ENCODE data around the gene UTF1.

Gene UTF1

DNA sequence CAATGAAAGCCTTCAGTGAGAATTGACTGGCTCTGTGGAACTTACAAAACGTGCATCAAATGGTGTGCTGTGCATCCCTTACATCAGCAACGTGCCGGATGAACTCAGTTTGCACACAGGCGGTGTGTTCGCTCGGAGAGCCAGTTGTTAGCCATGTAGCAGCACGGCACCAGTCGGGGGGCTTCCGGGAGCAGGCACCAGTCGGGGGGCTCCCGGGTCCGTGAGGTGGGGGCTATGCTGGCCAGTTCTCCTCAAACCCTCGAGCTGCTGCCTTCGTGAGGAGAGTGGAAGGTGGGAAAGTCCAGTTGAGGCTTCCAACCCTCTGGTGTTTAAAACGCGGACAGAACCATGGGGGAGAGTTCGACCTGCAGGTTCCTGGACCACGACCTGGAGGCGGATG, 34.9 kb upstream of the UTF1 start:
- in situ Hi-C loops (cut with HindIII; ENCODE audit: low pct_ligation_motif_present, low pct_unique_long_range_greater_than_20kb, low sequenced_read_pairs) = no loop called here
- no peak for DNase-seq

DNA sequence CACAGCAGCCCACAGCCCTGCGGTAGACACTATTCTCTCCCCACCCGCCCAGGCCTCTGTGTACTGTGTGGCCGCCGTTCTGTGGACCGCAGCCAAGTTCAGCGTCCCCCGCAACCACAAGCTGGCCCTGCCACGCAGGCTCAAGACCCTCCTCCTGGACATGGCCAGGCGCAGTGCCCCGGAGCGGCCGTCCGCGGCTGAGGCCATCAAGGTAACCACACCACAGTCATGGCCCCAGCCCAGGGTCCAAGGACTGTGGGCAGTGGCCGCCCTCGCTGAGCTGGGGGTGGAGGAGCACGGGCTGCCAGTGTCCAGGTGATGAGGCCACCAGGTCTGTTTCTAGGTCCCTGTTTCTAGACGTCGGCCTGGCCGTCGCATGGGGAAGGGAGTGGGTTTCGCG, 34.4 kb upstream of the UTF1 start:
- in situ Hi-C loops (cut with HindIII; ENCODE audit: low pct_ligation_motif_present, low pct_unique_long_range_greater_than_20kb, low sequenced_read_pairs) = no loop called here
- DNase-seq = no peak

DNA sequence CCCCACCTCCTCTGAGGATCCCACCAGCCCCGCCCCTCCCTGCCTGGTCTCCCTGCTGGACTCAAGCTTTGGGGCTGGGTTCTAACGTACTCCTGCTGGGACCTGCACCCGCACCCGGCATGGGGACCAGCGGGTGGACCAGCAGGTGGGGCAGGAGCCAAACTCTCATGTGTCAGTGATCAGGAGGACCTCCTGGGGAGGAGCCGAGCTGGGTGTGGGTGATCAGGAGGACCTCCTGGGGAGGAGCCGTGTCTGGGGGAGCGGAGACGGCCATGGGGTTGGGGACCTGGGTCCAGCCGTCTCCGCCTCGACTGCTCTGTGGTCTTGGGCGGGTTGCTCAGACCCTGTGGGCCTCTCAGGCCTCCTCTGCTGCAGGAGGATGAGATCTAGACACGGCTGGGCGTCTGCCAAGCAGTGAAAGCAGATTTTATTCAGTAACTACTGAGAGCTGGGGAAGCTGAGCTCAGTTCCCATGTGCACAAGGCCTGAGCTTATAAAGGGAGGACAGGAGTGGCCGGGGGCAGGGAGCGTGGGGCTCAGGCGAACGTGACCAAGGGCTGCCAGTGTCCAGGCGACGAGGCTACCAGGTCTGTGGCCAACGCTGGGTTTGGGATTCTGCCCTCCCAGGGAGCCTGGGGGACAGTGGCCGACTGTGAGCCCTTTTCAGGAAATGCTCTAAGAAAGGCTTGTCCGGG, 33.6 kb upstream of the UTF1 start:
- in situ Hi-C loops (cut with HindIII; ENCODE audit: low pct_ligation_motif_present, low pct_unique_long_range_greater_than_20kb, low sequenced_read_pairs) = no loop called here
- no peak for DNase-seq

DNA sequence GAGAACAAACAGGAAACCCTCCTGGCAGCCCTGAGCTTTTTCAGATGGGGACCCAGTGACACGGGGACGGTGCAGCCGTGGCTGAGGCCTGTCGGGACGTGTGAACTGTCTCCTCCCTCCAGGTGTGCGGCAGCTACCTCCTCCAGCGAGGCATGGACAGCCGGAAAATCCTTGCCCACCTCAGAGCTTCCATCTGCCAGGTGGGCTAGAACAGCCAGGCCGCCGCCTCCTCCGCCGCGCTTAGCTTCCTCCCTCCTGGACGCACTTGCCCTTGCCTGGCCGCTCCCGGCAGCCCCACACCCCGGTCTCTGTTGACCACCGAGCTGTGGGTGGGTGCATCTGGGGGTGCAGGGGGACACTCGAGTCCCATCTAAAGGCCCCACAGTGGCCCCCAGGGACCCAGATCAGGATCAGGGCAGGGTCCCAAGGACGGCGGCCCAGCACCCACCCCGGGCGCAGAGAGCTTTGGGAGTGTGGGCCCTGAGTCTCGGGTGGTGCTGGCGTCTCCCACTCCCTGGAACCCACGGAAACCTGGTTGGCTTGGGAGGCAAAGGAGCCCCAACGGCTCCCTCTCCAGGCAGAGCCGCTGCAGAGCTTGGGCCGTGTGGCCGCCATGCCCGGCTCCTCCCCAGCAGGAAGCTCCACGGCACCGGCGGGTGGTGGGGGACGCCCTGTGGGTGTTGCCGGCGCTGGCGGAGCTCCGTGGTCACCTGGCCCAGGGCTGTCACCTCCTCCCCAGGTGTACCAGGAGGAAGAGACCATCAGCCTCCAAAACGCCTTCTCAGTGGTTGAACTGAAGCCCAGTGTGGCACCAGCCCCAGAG, 32.9 kb upstream of the UTF1 start:
- in situ Hi-C loops (cut with HindIII; ENCODE audit: low pct_ligation_motif_present, low pct_unique_long_range_greater_than_20kb, low sequenced_read_pairs) = no loop called here
- no peak for DNase-seq

DNA sequence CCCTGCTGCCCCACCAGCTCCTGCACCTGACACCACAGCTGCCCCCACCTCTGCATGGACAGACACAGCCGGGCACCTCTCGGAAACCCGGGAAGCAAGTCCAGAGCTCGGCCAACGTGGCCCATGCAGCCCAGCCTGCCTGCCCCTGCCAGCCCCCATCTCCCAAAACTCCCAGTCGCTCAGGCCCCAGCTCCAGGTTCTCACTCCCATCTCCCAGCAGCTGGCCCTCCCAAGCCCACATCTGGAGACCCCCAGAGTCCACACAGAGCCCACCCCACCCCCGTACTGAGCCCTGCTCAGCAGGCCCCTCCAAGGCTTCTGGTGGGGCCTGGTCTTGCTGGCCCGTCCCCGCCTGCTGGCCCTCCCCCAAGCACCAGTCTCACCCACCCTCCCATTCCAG, 32.2 kb upstream of the UTF1 start:
- no peak for DNase-seq
- in situ Hi-C loops (cut with HindIII; ENCODE audit: low pct_ligation_motif_present, low pct_unique_long_range_greater_than_20kb, low sequenced_read_pairs) = no loop called here

DNA sequence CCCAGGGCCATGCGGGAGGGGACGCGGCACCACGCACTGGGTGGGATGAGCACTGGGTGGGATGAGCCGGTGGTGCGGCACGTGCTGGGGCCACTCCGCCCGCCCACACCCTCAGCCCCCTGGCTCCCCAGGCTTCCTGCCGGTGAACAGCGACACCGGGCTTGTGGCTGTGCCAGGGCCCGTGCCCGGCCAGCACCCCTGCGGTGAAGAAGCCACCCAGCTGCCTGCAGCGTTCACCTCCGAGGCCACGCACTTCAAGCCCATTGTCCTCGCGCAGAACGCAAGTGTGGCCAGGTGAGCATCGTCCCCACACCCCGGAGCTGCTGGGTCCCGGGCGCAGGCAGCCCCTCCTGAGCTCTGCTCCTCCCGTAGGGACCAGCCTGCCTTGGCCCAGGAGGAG, 31.8 kb upstream of the UTF1 start:
- DNase-seq = no peak
- in situ Hi-C loops (cut with HindIII; ENCODE audit: low pct_ligation_motif_present, low pct_unique_long_range_greater_than_20kb, low sequenced_read_pairs) = no loop called here

DNA sequence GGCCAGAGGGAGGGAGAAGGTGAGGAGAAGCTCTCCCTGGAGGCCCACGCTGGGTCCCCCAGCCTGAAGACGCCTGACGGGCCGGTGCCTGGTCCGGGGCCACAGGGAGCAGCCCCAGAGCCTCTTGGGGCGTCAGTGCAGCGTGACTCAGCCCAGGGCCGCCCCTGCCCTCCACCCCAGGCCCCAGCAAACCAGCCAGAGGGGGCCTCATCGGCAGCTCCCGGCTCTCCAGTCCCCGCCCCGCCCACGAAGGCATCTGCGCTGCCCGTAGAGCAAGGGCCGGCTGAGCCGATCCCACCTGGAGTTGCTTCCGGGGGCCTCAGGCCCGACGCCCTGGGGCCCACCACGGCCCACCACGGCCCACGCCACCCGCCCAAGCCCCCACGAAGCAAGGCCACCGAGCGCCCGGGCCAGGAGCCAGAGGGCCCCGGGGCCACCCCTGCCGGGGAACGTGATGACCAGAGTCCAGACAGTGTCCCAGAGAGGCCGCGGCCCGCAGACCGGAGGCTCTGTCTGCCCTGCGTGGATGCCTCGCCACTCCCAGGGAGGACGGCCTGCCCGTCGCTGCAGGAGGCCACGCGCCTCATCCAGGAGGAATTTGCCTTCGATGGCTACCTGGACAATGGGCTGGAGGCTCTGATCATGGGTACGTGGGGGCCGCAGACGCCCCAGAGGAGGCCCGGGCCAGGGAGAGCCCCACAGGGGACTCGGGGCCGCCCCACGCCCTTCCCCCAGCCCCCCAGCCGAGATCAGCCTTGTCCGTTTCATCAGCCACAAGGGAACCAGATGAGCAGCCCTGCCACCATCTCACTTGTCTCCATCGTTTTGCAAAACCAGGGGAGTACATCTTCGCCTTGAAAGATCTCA, 31.2 kb upstream of the UTF1 start:
- in situ Hi-C loops (cut with HindIII; ENCODE audit: low pct_ligation_motif_present, low pct_unique_long_range_greater_than_20kb, low sequenced_read_pairs) = no loop called here
- DNase-seq = no peak

DNA sequence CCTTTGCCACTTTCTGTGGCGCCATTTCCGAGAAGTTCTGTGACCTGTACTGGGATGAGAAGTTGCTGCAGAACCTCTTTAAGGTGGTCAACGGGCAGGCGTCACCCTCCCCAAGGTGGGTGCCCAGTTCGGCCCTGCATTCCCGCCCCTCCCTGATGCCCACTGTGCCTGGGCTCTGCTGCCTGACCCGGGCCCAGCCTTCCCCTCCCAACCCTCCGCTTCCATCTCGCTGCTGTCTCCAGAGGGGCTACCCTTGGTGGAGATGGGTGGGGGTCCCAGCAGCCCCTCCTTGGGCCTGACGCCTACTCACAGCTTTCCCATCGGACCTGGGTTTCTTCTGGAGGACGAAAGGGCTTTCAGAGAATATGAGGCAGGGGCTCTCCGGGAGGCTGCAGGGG, 30.5 kb upstream of the UTF1 start:
- no peak for DNase-seq
- in situ Hi-C loops (cut with HindIII; ENCODE audit: low pct_ligation_motif_present, low pct_unique_long_range_greater_than_20kb, low sequenced_read_pairs) = no loop called here

DNA sequence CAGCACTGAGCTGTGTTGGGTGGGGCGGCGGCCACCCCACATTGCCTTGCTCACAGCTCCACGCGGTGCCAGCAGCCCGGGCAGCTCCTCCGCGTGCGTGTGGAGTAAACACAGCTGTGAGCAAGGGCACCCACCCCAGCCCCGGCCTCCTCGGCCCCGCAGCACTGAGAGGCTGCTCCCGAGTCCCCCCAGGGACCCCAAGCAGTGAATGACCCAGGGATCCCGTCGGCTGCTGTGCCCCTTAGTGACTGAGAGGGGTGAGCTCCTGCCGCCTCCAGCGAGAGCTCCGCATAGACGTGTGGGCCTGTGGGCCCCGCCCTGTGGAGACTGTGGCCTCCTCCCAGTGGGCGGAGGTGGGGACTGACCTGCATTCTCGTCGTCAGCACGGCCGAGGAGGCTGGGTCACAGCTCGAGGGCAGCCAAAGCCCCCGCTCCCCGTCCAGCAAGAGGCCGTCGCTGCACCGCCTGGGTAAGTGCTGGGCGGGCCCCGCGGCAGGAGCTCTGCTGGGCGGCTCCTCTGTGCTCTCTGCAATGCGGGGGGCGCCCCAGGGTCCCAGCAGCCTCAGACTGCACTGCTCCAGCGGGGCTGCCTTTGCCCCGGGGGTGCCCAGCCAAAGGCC, 29.9 kb upstream of the UTF1 start:
- in situ Hi-C loops (cut with HindIII; ENCODE audit: low pct_ligation_motif_present, low pct_unique_long_range_greater_than_20kb, low sequenced_read_pairs) = no loop called here
- DNase-seq = no peak

DNA sequence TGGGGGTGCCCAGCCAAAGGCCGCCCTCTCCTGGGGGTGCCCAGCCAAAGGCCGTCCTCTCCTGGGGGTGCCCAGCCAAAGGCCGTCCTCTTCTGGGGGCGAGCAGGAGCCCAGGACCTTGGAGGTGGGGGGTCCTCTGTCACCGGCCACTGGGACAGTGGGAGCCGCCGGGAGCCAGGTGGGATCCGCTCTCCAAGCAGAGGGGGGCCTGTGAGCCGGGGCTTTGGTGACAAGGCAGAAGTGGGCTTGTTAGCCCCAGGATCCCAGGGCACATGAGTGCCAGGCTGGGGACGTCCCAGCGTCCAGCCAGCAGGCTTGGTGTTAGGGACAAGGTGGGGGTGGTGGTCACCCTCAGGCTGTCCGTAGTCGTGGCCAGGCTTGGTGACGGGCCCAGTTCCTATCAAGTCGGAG, 29.4 kb upstream of the UTF1 start:
- no peak for DNase-seq
- in situ Hi-C loops (cut with HindIII; ENCODE audit: low pct_ligation_motif_present, low pct_unique_long_range_greater_than_20kb, low sequenced_read_pairs) = no loop called here

DNA sequence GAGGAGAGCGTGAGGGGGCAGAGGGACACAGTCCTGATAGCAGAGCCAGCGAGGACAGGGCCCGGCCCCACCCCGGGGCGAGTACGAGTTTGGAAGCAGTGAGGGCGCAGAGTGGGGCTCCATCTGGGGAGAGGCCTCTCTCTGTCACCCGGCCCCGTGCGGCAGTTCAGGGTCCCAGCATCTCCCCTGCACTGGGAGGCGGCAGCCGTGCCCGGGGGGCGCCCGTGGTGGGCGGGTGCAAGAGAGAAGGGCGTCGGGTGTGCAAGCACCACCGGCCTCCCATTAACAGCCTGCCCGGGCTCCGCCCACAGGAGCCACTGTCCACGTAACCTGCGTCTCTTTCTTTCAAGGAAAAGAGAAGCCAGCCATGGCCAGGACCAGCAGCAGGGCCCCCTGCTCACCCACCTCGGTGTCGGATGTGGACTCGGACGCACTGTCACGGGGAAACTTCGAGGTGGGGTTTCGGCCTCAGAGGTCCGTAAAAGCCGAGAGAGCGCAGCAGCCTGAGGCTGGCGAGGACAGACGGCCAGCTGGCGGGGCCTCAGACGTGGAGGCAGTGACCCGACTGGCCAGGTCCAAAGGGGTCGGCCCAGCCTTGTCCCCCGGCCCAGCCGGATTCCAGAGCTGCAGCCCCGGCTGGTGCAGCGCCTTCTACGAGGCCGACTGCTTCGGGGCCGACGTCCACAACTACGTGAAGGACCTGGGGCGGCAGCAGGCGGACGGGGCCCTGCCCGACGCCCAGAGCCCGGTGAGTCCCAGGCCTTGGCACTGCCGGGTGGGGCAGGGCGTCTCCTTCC, 28.7 kb upstream of the UTF1 start:
- no peak for DNase-seq
- in situ Hi-C loops (cut with HindIII; ENCODE audit: low pct_ligation_motif_present, low pct_unique_long_range_greater_than_20kb, low sequenced_read_pairs) = no loop called here

GRCh38 chr10:133201948-133202725, 27.9 kb upstream of the UTF1 start:
- DNase-seq = no peak

DNA sequence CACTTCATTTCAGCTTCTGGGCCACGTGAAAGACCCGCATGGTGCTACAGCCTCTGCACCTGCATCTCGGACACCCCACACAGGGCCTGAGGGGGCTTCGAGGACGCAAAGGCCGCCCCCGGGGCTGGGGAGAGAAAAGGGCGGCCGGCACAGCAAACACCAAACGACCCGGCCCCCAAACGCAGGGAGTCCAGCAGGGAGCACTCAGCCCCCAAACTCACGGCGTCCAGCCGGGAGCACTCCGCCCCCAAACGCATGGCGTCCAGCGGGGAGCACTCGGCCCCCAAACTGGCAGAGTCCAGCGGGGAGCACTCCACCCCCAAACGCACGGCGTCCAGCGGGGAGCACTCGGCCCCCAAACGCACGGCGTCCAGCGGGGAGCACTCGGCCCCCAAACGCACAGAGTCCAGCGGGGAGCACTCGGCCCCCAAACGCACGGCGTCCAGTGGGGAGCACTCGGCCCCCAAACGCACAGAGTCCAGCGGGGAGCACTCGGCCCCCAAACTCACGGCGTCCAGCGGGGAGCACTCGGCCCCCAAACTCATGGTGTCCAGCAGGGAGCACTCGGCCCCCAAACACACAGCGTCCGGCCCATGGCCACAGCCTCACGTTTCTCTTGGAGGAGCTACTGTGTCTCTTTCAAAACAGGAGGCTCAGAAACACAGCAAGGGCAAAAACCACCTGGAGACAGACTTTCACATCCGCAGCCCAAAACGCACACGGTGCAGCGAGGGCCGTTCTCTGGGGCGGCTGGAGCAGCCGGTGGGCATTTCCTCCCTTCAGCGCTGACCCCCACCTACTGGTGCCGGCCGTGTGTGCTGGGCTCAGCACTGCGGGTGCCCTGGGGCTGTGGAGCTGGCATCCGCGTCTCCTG, 27.0 kb upstream of the UTF1 start:
- in situ Hi-C loops (cut with HindIII; ENCODE audit: low pct_ligation_motif_present, low pct_unique_long_range_greater_than_20kb, low sequenced_read_pairs) = no loop called here
- DNase-seq = no peak

More at GRCh38 chr10:133201948-133202725, 27.9 kb upstream of the UTF1 start:
- in situ Hi-C loops (cut with HindIII; ENCODE audit: low pct_ligation_motif_present, low pct_unique_long_range_greater_than_20kb, low sequenced_read_pairs) = no loop called here

DNA sequence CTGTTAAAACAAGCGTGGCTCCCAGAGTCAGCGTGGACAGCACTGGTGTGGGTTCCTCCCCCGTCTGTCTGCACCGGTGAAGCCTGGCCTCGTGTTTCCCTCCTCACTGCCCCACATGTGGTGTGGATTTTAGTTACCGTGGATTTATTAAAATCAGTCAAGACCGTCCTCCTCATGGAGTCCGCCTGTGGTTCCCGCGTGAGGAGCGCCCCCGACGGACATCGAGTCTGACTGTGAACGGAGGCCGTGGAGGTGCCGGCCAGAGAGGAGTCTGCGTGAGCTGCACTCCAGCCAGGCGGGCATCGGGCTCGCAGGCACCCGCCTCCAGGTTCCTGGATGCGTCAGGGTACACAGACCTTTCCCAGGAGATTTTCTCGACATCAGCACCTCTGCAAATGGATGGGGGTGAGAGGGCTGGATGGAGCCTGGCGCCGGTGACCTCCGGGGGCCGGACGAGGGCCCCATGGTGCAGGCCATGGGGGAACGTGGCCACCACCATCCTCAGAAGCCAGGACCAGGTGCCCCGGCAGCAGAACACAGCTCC, 26.3 kb upstream of the UTF1 start:
- in situ Hi-C loops (cut with HindIII; ENCODE audit: low pct_ligation_motif_present, low pct_unique_long_range_greater_than_20kb, low sequenced_read_pairs) = no loop called here
- no peak for DNase-seq

- no peak for DNase-seq
- in situ Hi-C loops (cut with HindIII; ENCODE audit: low pct_ligation_motif_present, low pct_unique_long_range_greater_than_20kb, low sequenced_read_pairs) = no loop called here
These were observed 25.6 kb upstream of the UTF1 start for GRCh38 chr10:133204226-133205015.

GRCh38 chr10:133205146-133205545, 24.9 kb upstream of the UTF1 start:
- no peak for DNase-seq
- in situ Hi-C loops (cut with HindIII; ENCODE audit: low pct_ligation_motif_present, low pct_unique_long_range_greater_than_20kb, low sequenced_read_pairs) = no loop called here
